Measurements from ENCODE around the gene SNTG2. TPM values are rescaled to one million over a fixed set of nuclear protein-coding genes. Genes with fewer than 3 reads are reported as not detected.

The SNTG2 gene
- total RNA-seq, 4 donors from 2014 or later: 4.2 to 14.2 (median 9.2) TPM

- 74 to 86% methylated on average over 12 of the region's 12 CpGs for WGBS, 2 donors
Observed at GRCh38 chr2:1115843-1116539, 165.3 kb downstream of the SNTG2 start.

GRCh38 chr2:1117569-1117968 lies 166.9 kb downstream of the SNTG2 start:
- intact Hi-C loops (cut with DNase I): no loop called here
- 76% methylated on average over 5 of the region's 5 CpGs; no CpG with 5 or more reads in 1 of the 2 donors for WGBS, 2 donors
- Histone ChIP-seq H3K27ac (no peak overlapping the region), H3K9me3 (no peaks in the 10 kb centered on the region), H3K36me3 (no peaks in the 10 kb centered on the region), H3K4me1 (no peaks in the 10 kb centered on the region), H3K27me3 (no peaks in the 10 kb centered on the region), H3K4me3 (replicated peaks in 1 of 3) (no peak overlapping the region)
- DNase-seq: no peak
- TF ChIP-seq POLR2A (IDR thresholded peaks at IDR 0.05) (no peak), CTCF (IDR thresholded peaks at IDR 0.05) (no peak)

More at GRCh38 chr2:1115843-1116539, 165.3 kb downstream of the SNTG2 start:
- no peak overlapping the region for H3K4me3 ChIP-seq (replicated peaks in 1 of 3)
- intact Hi-C loops (cut with DNase I): no loop called here
- H3K36me3 ChIP-seq: no peaks in the 10 kb centered on the region
- TF ChIP-seq CTCF (IDR thresholded peaks at IDR 0.05) (no peak), POLR2A (IDR thresholded peaks at IDR 0.05) (no peak)
- no peak overlapping the region for H3K27ac ChIP-seq
- no peaks in the 10 kb centered on the region for H3K27me3 ChIP-seq
- DNase-seq: no peak
- no peaks in the 10 kb centered on the region for H3K9me3 ChIP-seq
- H3K4me1 ChIP-seq: no peaks in the 10 kb centered on the region

GRCh38 chr2:1125217-1125616 lies 174.6 kb downstream of the SNTG2 start:
- no peak for DNase-seq
- H3K4me3 ChIP-seq (replicated peaks in 1 of 3): no peak overlapping the region
- H3K27ac ChIP-seq: no peak overlapping the region
- H3K4me1 ChIP-seq: no peaks in the 10 kb centered on the region
- no peaks in the 10 kb centered on the region for H3K27me3 ChIP-seq
- no peaks in the 10 kb centered on the region for H3K36me3 ChIP-seq
- WGBS, 2 donors: 75 to 78% methylated on average over 1 of the region's 1 CpG
- H3K9me3 ChIP-seq: no peaks in the 10 kb centered on the region
- intact Hi-C loops (cut with DNase I): no loop called here
- TF ChIP-seq CTCF (IDR thresholded peaks at IDR 0.05) (no peak), POLR2A (IDR thresholded peaks at IDR 0.05) (no peak)

- Histone ChIP-seq H3K27me3 (no peaks in the 10 kb centered on the region), H3K4me3 (replicated peaks in 1 of 3) (no peak overlapping the region), H3K9me3 (no peaks in the 10 kb centered on the region), H3K27ac (no peak overlapping the region), H3K36me3 (no peaks in the 10 kb centered on the region), H3K4me1 (no peaks in the 10 kb centered on the region)
- intact Hi-C loops (cut with DNase I): no loop called here
- DNase-seq: no peak
- no peak for TF ChIP-seq POLR2A (IDR thresholded peaks at IDR 0.05)
- no peak for TF ChIP-seq CTCF (IDR thresholded peaks at IDR 0.05)
- 85 to 86% methylated on average over 3 of the region's 3 CpGs for WGBS, 2 donors
Observed at GRCh38 chr2:1125633-1126370, 175.2 kb downstream of the SNTG2 start.

GRCh38 chr2:1129982-1130381 lies 179.3 kb downstream of the SNTG2 start:
- no peak for DNase-seq
- Histone ChIP-seq H3K4me1 (peaks cover 0 to 4% of the 10 kb centered on the region in 2 donors), H3K36me3 (no peaks in the 10 kb centered on the region), H3K4me3 (replicated peaks in 1 of 3) (no peak overlapping the region), H3K27ac (no peak overlapping the region), H3K9me3 (no peaks in the 10 kb centered on the region), H3K27me3 (no peaks in the 10 kb centered on the region)
- TF ChIP-seq POLR2A (IDR thresholded peaks at IDR 0.05): no peak
- no peak for TF ChIP-seq CTCF (IDR thresholded peaks at IDR 0.05)
- intact Hi-C loops (cut with DNase I): no loop called here
